ENCODE data around the gene CDC20.
A peak's percentile ranks its signal among the peaks of the same experiment; 100 is the strongest.
"Not testable (repeated sequence)": the region's sequence is repeated elsewhere in the genome, so short reads cannot be mapped to it uniquely, and the experiment has no call there.

Gene CDC20

GRCh38 chr1:43367904-43368645 lies 9.3 kb downstream of the CDC20 start, which contains the start of gene ELOVL1:
Gene ELOVL1 (minus strand): TSS chr1:43368011. CDS start chr1:43365609, 2,402 bp downstream.
- peak; percentile 93 for TF ChIP-seq L3MBTL2 (conservative IDR thresholded peaks at IDR 0.05)
- TF ChIP-seq SP1 (IDR thresholded peaks at IDR 0.05): no peak
- CTCF ChIA-PET: interaction anchor here (1.5 kb wide), 1 partner anchor 10 kb away, joined by 8 read pairs; the partner anchor contains the start of gene CDC20
- POLR2A ChIA-PET: interaction anchor here (0.6 to 4.3 kb wide), 7 partner anchors 10 to 22 kb away, joined by 3 to 41 read pairs (median 4); partner anchors contain the start of genes CDC20, MED8 and SZT2
- peak; percentile 89 for DNase-seq (ENCODE audit: extremely low spot score)

DNA sequence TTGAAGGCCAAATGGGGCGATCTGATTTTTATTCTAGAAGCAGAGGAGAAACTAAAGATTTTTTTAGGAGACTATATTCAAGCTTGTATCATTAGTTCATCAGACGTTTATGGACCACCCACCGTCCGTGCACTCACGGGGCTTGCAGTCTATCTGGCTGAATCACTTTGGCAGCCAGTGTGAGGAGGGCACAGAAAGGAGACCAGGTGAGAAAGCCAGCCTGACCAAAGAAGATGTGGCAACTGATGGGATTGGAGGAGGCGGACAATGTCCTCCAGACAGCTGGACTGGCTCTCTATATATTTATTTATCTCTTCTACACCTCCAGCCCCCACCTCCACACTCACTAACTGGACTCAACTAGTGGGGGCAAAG lies 9.9 kb downstream of the CDC20 start:
- TF ChIP-seq LEF1 (IDR thresholded peaks at IDR 0.05; ENCODE audit: borderline replicate concordance) (no peak), FOXK2 (IDR thresholded peaks at IDR 0.05) (no peak), HDGF (IDR thresholded peaks at IDR 0.05; ENCODE audit: borderline replicate concordance) (no peak), ZNF384 (IDR thresholded peaks at IDR 0.05) (no peak), ELF4 (IDR thresholded peaks at IDR 0.05) (no peak), FOXM1 (IDR thresholded peaks at IDR 0.05; ENCODE audit: borderline replicate concordance) (no peak), NFRKB (IDR thresholded peaks at IDR 0.05) (no peak), ARNT (IDR thresholded peaks at IDR 0.05) (no peak), FOXA1 (IDR thresholded peaks at IDR 0.05) (no peak), BHLHE40 (IDR thresholded peaks at IDR 0.05; ENCODE audit: borderline replicate concordance) (no peak), TARDBP (IDR thresholded peaks at IDR 0.05) (no peak), L3MBTL2 (conservative IDR thresholded peaks at IDR 0.05) (no peak), SP1 (IDR thresholded peaks at IDR 0.05) (no peak)
- TF ChIP-seq, protein P1, sequence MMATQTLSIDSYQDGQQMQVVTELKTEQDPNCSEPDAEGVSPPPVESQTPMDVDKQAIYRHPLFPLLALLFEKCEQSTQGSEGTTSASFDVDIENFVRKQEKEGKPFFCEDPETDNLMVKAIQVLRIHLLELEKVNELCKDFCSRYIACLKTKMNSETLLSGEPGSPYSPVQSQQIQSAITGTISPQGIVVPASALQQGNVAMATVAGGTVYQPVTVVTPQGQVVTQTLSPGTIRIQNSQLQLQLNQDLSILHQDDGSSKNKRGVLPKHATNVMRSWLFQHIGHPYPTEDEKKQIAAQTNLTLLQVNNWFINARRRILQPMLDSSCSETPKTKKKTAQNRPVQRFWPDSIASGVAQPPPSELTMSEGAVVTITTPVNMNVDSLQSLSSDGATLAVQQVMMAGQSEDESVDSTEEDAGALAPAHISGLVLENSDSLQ (IDR thresholded peaks at IDR 0.05): no peak
- CTCF ChIA-PET: interaction anchor here (1.5 kb wide), 1 partner anchor 10 kb away, joined by 8 read pairs; the partner anchor contains the start of gene CDC20
- DNase-seq (ENCODE audit: extremely low spot score): no peak
- POLR2A ChIA-PET: interaction anchor here (0.8 to 4.3 kb wide), 6 partner anchors 10 to 21 kb away, joined by 3 to 41 read pairs (median 5); partner anchors contain the start of genes CDC20, MED8 and SZT2

DNA sequence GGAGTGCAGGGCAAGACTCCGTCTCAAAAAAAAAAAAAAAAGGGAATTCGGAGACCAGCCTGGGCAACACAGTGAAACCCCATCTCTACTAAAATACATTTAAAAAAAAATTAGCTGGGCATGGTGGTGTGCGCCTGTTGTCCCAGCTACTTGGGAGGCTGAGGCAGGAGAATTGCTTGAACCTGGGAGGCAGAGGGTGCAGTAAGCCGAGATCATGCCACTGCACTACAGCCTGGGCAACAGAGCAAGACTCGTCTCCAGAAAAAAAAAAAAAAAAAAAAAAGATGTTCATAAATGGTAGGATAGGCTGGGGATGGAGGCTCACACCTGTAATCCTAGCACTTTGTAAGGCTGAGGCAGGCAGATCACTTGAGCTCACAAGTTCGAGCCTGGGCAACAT lies 11.0 kb downstream of the CDC20 start:
- POLR2A ChIA-PET: interaction anchor here (0.8 to 4.3 kb wide), 3 partner anchors 12 to 20 kb away, joined by 3 to 41 read pairs (median 6); partner anchors contain the start of genes CDC20, MED8 and SZT2
- CTCF ChIA-PET; DNase-seq (ENCODE audit: extremely low spot score): not testable (repeated sequence)

- ChIA-PET CTCF (interaction anchor here (0.7 kb wide), 1 partner anchor 10 kb away, joined by 3 read pairs; no protein-coding TSS in a partner anchor), POLR2A (interaction anchor here (1.5 to 4.3 kb wide), 2 partner anchors 13 to 19 kb away, joined by 6 to 41 read pairs; partner anchors contain the start of genes CDC20, MED8 and SZT2)
- TF ChIP-seq FOXA1 (IDR thresholded peaks at IDR 0.05) (no peak), SP1 (IDR thresholded peaks at IDR 0.05) (no peak), L3MBTL2 (conservative IDR thresholded peaks at IDR 0.05) (no peak), TARDBP (IDR thresholded peaks at IDR 0.05) (no peak), FOXK2 (IDR thresholded peaks at IDR 0.05) (no peak), BHLHE40 (IDR thresholded peaks at IDR 0.05; ENCODE audit: borderline replicate concordance) (no peak), NFRKB (IDR thresholded peaks at IDR 0.05) (no peak)
- DNase-seq (ENCODE audit: extremely low spot score): no peak
Measured at GRCh38 chr1:43370564-43370963, 11.8 kb downstream of the CDC20 start.

DNA sequence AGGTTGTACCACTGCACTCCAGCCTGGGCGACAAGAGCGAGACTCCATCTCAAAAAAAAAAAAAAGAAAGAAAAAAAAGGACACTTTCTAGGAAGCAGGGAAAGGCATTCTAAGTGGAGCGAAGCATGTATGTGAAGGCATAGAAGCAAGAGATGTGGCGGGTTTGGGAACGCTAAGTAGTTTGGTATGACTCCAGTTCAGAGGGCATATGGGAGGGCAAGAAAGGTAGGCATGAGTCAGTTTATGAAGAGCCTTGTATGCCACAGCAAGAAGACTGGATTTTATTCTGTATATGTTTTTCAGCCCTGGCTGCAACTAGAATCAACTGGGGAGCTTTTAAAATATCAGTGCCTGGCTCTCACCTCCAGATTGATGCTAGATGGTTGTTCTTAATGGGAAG lies 13.4 kb downstream of the CDC20 start:
- CTCF ChIA-PET: no interaction called here
- no peak for DNase-seq (ENCODE audit: extremely low spot score)
- no peak for TF ChIP-seq BHLHE40 (IDR thresholded peaks at IDR 0.05; ENCODE audit: borderline replicate concordance)
- TF ChIP-seq HDGF (IDR thresholded peaks at IDR 0.05; ENCODE audit: borderline replicate concordance): no peak
- no peak for TF ChIP-seq FOXM1 (IDR thresholded peaks at IDR 0.05; ENCODE audit: borderline replicate concordance)
- TF ChIP-seq ARNT (IDR thresholded peaks at IDR 0.05): no peak
- TF ChIP-seq NFRKB (IDR thresholded peaks at IDR 0.05): no peak
- no peak for TF ChIP-seq SUZ12 (IDR thresholded peaks at IDR 0.05)
- no peak for TF ChIP-seq ELF4 (IDR thresholded peaks at IDR 0.05)
- no peak for TF ChIP-seq TARDBP (IDR thresholded peaks at IDR 0.05)
- no peak for TF ChIP-seq L3MBTL2 (conservative IDR thresholded peaks at IDR 0.05)
- no peak for TF ChIP-seq FOXK2 (IDR thresholded peaks at IDR 0.05)
- TF ChIP-seq ZNF384 (IDR thresholded peaks at IDR 0.05): no peak
- TF ChIP-seq, protein P1 (IDR thresholded peaks at IDR 0.05): no peak
- TF ChIP-seq LEF1 (IDR thresholded peaks at IDR 0.05; ENCODE audit: borderline replicate concordance): no peak
- POLR2A ChIA-PET: no interaction called here

DNA sequence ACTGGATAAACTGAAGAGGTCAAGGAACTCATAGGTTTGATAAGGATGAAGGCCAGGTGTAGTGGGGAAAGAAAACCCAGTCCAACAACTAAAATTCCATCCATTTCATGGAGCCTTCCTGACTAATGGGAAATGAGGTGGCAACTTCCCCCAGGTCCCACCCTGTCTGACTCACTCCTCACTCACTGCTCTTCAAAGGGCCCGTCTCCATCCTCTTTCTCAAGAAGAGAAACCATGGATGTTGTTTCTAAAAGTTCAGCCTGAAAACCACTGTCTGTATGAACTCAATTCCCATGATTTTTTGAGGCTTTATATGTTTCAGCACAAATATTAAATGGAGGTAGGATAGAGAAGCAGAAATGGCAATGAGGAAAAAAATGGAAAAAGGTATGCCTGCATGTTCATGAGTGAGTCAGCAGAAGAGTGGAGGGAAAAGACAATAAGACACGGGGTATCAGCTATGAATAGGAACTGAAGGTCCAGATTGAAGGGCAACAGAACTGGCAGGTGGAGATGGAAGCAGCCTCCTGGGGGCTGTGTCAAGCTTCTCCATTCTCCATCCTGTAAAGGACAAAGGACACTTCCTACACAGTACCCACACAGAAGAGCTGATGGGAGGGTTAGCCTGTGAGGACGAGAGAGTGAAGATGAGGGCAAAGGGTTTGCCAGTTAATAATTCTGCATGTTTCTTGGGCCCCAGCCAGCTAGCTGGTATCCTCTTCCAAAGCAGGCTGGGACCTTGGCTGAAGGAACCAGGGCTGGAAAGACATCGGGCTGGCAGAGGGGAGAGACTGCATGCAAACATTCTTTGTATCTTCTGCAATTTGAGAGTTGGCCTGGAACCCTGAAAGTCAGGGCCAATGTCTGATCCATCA lies 14.5 kb downstream of the CDC20 start:
- POLR2A ChIA-PET: interaction anchor here (1.0 kb wide), 1 partner anchor 16 kb away, joined by 3 read pairs; the partner anchor contains the start of gene MED8
- CTCF ChIA-PET: interaction anchor here (0.7 kb wide), 1 partner anchor 79 kb away, joined by 4 read pairs; no protein-coding TSS in a partner anchor
- no peak for TF ChIP-seq FOXA1 (IDR thresholded peaks at IDR 0.05)
- no peak for TF ChIP-seq HDGF (IDR thresholded peaks at IDR 0.05; ENCODE audit: borderline replicate concordance)
- no peak for TF ChIP-seq FOXK2 (IDR thresholded peaks at IDR 0.05)
- no peak for TF ChIP-seq SP1 (IDR thresholded peaks at IDR 0.05)
- no peak for TF ChIP-seq LEF1 (IDR thresholded peaks at IDR 0.05; ENCODE audit: borderline replicate concordance)
- TF ChIP-seq NFRKB (IDR thresholded peaks at IDR 0.05): no peak
- TF ChIP-seq SUZ12 (IDR thresholded peaks at IDR 0.05): no peak
- no peak for DNase-seq (ENCODE audit: extremely low spot score)
